H9 (cell line): Measurements from ENCODE around the gene NPTX2. TPM values are rescaled to one million over a fixed set of nuclear protein-coding genes. Genes with fewer than 3 reads are reported as not detected.

Experiments
- DNase-seq: peaks from one replicate; pipeline ENCODE4 v3.0.0-alpha.2; 2017
- H2AFZ ChIP-seq: one replicate; pipeline ENCODE4 v1.6.1; 2013; ENCODE audit warnings: mild to moderate bottlenecking, low read length, control low read depth, moderate library complexity
- H2AK5ac ChIP-seq: 2 replicates; pipeline ENCODE4 v1.6.1; 2013; ENCODE audit warnings: low read length, control low read depth, mixed read lengths; ENCODE audit not compliant: insufficient read length
- H2BK120ac ChIP-seq: one replicate; pipeline ENCODE4 v1.6.1; 2013; ENCODE audit warnings: low read depth, mild to moderate bottlenecking, low read length, control low read depth, inconsistent platforms; ENCODE audit not compliant: poor library complexity, severe bottlenecking
- H2BK12ac ChIP-seq: 2 replicates; pipeline ENCODE4 v1.6.1; 2013; ENCODE audit warnings: low read length, control low read depth, mixed read lengths, low read depth; ENCODE audit not compliant: insufficient read length
- H2BK15ac ChIP-seq: 2 replicates; pipeline ENCODE4 v1.6.1; 2013; ENCODE audit warnings: low read depth, low read length, control low read depth
- H2BK20ac ChIP-seq: one replicate; pipeline ENCODE4 v1.6.1; 2013; ENCODE audit warnings: low read depth, mild to moderate bottlenecking, low read length, control low read depth, inconsistent platforms; ENCODE audit not compliant: poor library complexity, severe bottlenecking
- H2BK5ac ChIP-seq: 2 replicates; pipeline ENCODE4 v1.6.1; 2013; ENCODE audit warnings: low read length, control low read depth, mixed read lengths; ENCODE audit not compliant: insufficient read length
- H3K14ac ChIP-seq: 2 replicates; pipeline ENCODE4 v1.6.1; 2013; ENCODE audit warnings: low read length, control low read depth; ENCODE audit not compliant: insufficient read depth
- H3K18ac ChIP-seq: 2 replicates; pipeline ENCODE4 v1.6.1; 2013; ENCODE audit warnings: low read depth, mild to moderate bottlenecking, mixed read lengths, low read length, control low read depth; ENCODE audit not compliant: insufficient read length
- H3K23ac ChIP-seq: 2 replicates; pipeline ENCODE4 v1.6.1; 2013; ENCODE audit warnings: low read length, control low read depth, mixed read lengths, low read depth; ENCODE audit not compliant: insufficient read length
- H3K23me2 ChIP-seq: 2 replicates; pipeline ENCODE4 v1.6.1; 2013; ENCODE audit warnings: low read depth, mild to moderate bottlenecking, mixed read lengths, low read length, control low read depth; ENCODE audit not compliant: insufficient read length, poor library complexity, severe bottlenecking
- H3K27ac ChIP-seq: 2 replicates; pipeline ENCODE4 v1.5.1; 2013; ENCODE audit warnings: low read length, control low read depth, mixed read lengths, low read depth; ENCODE audit not compliant: insufficient read length
- H3K27me3 ChIP-seq: 2 replicates; pipeline ENCODE4 v1.6.1; 2013; ENCODE audit warnings: low read length, control low read depth, inconsistent platforms; ENCODE audit not compliant: insufficient read depth
- H3K4ac ChIP-seq: 2 replicates; pipeline ENCODE4 v1.6.1; 2013; ENCODE audit warnings: low read depth, mild to moderate bottlenecking, control low read depth, inconsistent platforms, low read length, moderate library complexity
- H3K4me1 ChIP-seq: 2 replicates; pipeline ENCODE4 v1.6.1; 2013; ENCODE audit warnings: low read length, control low read depth, inconsistent platforms; ENCODE audit not compliant: insufficient read depth
- H3K4me2 ChIP-seq: 2 replicates; pipeline ENCODE4 v1.6.1; 2013; ENCODE audit warnings: low read length, control low read depth, mixed read lengths; ENCODE audit not compliant: insufficient read length, insufficient read depth
- H3K56ac ChIP-seq: 2 replicates; pipeline ENCODE4 v1.6.1; 2013; ENCODE audit warnings: low read depth, mild to moderate bottlenecking, mixed read lengths, low read length, control low read depth; ENCODE audit not compliant: insufficient read length
- H3K79me1 ChIP-seq: 2 replicates; pipeline ENCODE4 v1.6.1; 2013; ENCODE audit warnings: low read depth, mild to moderate bottlenecking, moderate library complexity, low read length, control low read depth, inconsistent platforms; ENCODE audit not compliant: insufficient read depth, poor library complexity, severe bottlenecking
- H3K79me2 ChIP-seq: 2 replicates; pipeline ENCODE4 v1.6.1; 2013; ENCODE audit warnings: low read length, control low read depth, inconsistent platforms; ENCODE audit not compliant: insufficient read depth
- H3K9ac ChIP-seq: 2 replicates; pipeline ENCODE4 v1.6.1; 2013; ENCODE audit warnings: low read length, control low read depth, mixed read lengths; ENCODE audit not compliant: insufficient read length; ENCODE audit errors: extremely low read depth
- H3K9me3 ChIP-seq: one replicate; pipeline ENCODE4 v1.6.1; 2013; ENCODE audit warnings: low read depth, low read length, inconsistent platforms; ENCODE audit not compliant: control insufficient read depth
- H3T11ph ChIP-seq: one replicate; pipeline ENCODE4 v1.6.1; 2013; ENCODE audit warnings: mild to moderate bottlenecking, low read length, control low read depth, inconsistent platforms
- H4K20me1 ChIP-seq: one replicate; pipeline ENCODE4 v1.6.1; 2013; ENCODE audit not compliant: control insufficient read depth, insufficient read length, insufficient read depth
- H4K5ac ChIP-seq: 2 replicates; pipeline ENCODE4 v1.6.1; 2013; ENCODE audit warnings: low read depth, mild to moderate bottlenecking, mixed read lengths, low read length, control low read depth; ENCODE audit not compliant: insufficient read length
- H4K8ac ChIP-seq: replicated peaks from 2 replicates; pipeline ENCODE4 v1.6.1; 2013; ENCODE audit warnings: low read length, control low read depth, mixed read lengths, low read depth; ENCODE audit not compliant: insufficient read length
- H4K91ac ChIP-seq: 2 replicates; pipeline ENCODE4 v1.6.1; 2013; ENCODE audit warnings: low read depth, mild to moderate bottlenecking, moderate library complexity, mixed read lengths, low read length, control low read depth; ENCODE audit not compliant: insufficient read length
- H3K27ac Mint-ChIP-seq, 3 experiments: 2 replicates in 2 of 3; 3 replicates in 1 of 3; pipeline ENCODE4 v1.8.0; 2020 to 2021; ENCODE audit warnings: mixed read lengths in 3 of 3, mild to moderate bottlenecking in 1 of 3, moderate library complexity in 1 of 3
- H3K27me3 Mint-ChIP-seq: 2 replicates; pipeline ENCODE4 v1.8.0; 2021; ENCODE audit warnings: low read depth, mild to moderate bottlenecking, moderate library complexity, mixed read lengths
- H3K36me3 Mint-ChIP-seq, 3 experiments: 2 replicates in 2 of 3; 3 replicates in 1 of 3; pipeline ENCODE4 v1.8.0; 2020 to 2021; ENCODE audit warnings: low read depth in 3 of 3, mixed read lengths in 3 of 3; ENCODE audit not compliant: insufficient read depth in 1 of 3
- H3K4me1 Mint-ChIP-seq, 2 experiments: 2 replicates each; pipeline ENCODE4 v1.8.0; 2020; ENCODE audit warnings: mixed read lengths in 2 of 2
- H3K4me3 Mint-ChIP-seq, 2 experiments: 2 replicates in 1 of 2; 3 replicates in 1 of 2; pipeline ENCODE4 v1.8.0; 2020 to 2021; ENCODE audit warnings: mild to moderate bottlenecking in 2 of 2, mixed read lengths in 2 of 2, moderate library complexity in 1 of 2
- H3K9me3 Mint-ChIP-seq, 2 experiments: 2 replicates in 1 of 2; 3 replicates in 1 of 2; pipeline ENCODE4 v1.8.0; 2020; ENCODE audit warnings: mild to moderate bottlenecking in 2 of 2, mixed read lengths in 2 of 2, moderate library complexity in 1 of 2
- WGBS: extraction: QIAGEN DNeasy Blood & Tissue Kit; methylation state at CpG from one replicate; pipeline ENCODE4 v1.1.7; 2013; ENCODE audit warnings: missing lambda C conversion rate, low lambda C conversion rate, mixed read lengths; ENCODE audit not compliant: insufficient read length; ENCODE audit errors: extremely low coverage; 5-methylcytosine and 5-hydroxymethylcytosine counted together
- total RNA-seq: library from RNA; stranded (reverse); gene quantifications from 2 replicates; pipeline ENCODE4 v1.2.1, GENCODE V29; 2021
- TF ChIP-seq, protein P1 (sequence below): fragments of 200-600 bp; sonication (generic); conservative IDR thresholded peaks from 3 replicates; pipeline ENCODE4 v1.8.0; 2021; ENCODE audit warnings: antibody characterized with exemption, mild to moderate bottlenecking

NPTX2 gene
- total RNA-seq, 1 experiment from 2014 or later: 8.4 TPM

DNA sequence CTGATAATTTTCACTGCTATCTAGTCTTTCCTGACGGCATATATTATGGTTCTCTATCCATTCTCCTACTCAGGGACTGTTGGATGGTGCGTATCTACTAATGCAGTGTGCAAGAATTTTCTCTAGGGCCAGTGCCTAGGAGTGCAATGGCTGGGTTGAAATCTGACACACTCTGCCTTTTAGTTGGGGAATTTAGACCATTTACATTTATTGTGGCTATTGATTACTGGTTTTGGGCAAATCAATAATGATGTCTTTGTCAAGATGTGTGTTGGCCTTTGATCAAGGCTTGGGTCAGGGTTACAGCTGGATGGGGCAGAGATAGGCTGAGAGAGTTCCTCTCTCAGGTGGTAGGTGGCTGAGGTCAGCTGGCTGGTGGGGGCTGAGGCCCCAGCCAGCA is 21.8 kb downstream of the NPTX2 start:
- Histone ChIP-seq H2BK5ac (no peak overlapping the region), H3K4me2 (no peak overlapping the region), H2AK5ac (no peak overlapping the region), H3K79me2 (no peaks in the 10 kb centered on the region), H3K9me3 (no peaks in the 10 kb centered on the region), H3K23ac (no peak overlapping the region), H3K18ac (no peak overlapping the region), H3K56ac (no peak overlapping the region), H3K79me1 (no peaks in the 10 kb centered on the region), H4K8ac (no peak overlapping the region), H3T11ph (no peak overlapping the region), H3K27me3 (no peaks in the 10 kb centered on the region), H2BK12ac (no peak overlapping the region), H4K20me1 (no peaks in the 10 kb centered on the region), H2BK20ac (no peak overlapping the region), H3K4me1 (no peaks in the 10 kb centered on the region), H4K91ac (no peak overlapping the region), H2AFZ (no peak overlapping the region), H3K14ac (no peak overlapping the region), H3K27ac (no peak overlapping the region), H3K23me2 (no peaks in the 10 kb centered on the region), H4K5ac (no peak overlapping the region), H2BK120ac (no peak overlapping the region), H3K9ac (no peak overlapping the region), H3K4ac (no peak overlapping the region), H2BK15ac (no peak overlapping the region)
- TF ChIP-seq, protein P1, sequence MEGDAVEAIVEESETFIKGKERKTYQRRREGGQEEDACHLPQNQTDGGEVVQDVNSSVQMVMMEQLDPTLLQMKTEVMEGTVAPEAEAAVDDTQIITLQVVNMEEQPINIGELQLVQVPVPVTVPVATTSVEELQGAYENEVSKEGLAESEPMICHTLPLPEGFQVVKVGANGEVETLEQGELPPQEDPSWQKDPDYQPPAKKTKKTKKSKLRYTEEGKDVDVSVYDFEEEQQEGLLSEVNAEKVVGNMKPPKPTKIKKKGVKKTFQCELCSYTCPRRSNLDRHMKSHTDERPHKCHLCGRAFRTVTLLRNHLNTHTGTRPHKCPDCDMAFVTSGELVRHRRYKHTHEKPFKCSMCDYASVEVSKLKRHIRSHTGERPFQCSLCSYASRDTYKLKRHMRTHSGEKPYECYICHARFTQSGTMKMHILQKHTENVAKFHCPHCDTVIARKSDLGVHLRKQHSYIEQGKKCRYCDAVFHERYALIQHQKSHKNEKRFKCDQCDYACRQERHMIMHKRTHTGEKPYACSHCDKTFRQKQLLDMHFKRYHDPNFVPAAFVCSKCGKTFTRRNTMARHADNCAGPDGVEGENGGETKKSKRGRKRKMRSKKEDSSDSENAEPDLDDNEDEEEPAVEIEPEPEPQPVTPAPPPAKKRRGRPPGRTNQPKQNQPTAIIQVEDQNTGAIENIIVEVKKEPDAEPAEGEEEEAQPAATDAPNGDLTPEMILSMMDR: no peak
- Mint-ChIP-seq H3K9me3 (peaks cover 11 to 12% of the 10 kb centered on the region in 2 experiments; a peak in 4 of 5 replicates), H3K4me3 (no peak overlapping the region), H3K27ac (no peak overlapping the region), H3K36me3 (peaks cover 0 to 7% (median 4%) of the 10 kb centered on the region in 3 experiments; a peak in 3 of 7 replicates), H3K4me1 (peaks cover 0 to 7% of the 10 kb centered on the region in 2 experiments; a peak in 2 of 4 replicates), H3K27me3 (peaks cover 53% of the 10 kb centered on the region)
- WGBS: no CpG with 5 or more reads among the region's 2 CpGs
- DNase-seq: no peak
